Keratinocyte (primary cell): ENCODE data around the gene FAM78A. TPM values are rescaled to one million over a fixed set of nuclear protein-coding genes. Genes with fewer than 3 reads are reported as not detected.

Experiments
- DNase-seq: peaks from one replicate; pipeline ENCODE4 v3.0.0-alpha.2; 2011; ENCODE audit warnings: low read depth, missing footprints, low spot score
- FAIRE-seq: peaks from 2 replicates; lab custom pipeline; 2011; peaks lifted over from hg19 to GRCh38; lab: Jason Lieb, UNC
- H2AFZ ChIP-seq: 2 replicates; pipeline ENCODE4 v1.6.0; 2012; ENCODE audit warnings: low read length, control low read depth, inconsistent platforms; ENCODE audit not compliant: control insufficient read depth
- H3K27ac ChIP-seq: 2 replicates; pipeline ENCODE4 v1.5.1; 2011; ENCODE audit warnings: low read length; ENCODE audit not compliant: control insufficient read depth, insufficient read depth
- H3K27me3 ChIP-seq: 3 replicates; pipeline ENCODE4 v1.6.0; 2011; ENCODE audit warnings: low read length; ENCODE audit not compliant: control insufficient read depth, insufficient read depth; ENCODE audit errors: extremely low read depth
- H3K36me3 ChIP-seq, 2 experiments: 2 replicates in 1 of 2; 3 replicates in 1 of 2; pipeline ENCODE4 v1.5.1; 2011; ENCODE audit warnings: low read length in 2 of 2, mild to moderate bottlenecking in 1 of 2; ENCODE audit not compliant: control insufficient read depth in 2 of 2, insufficient read depth in 2 of 2; ENCODE audit errors: extremely low read depth in 1 of 2
- H3K4me1 ChIP-seq: 3 replicates; pipeline ENCODE4 v1.5.1; 2011; ENCODE audit warnings: low read length; ENCODE audit not compliant: control insufficient read depth, insufficient read depth; ENCODE audit errors: extremely low read depth
- H3K4me2 ChIP-seq: 3 replicates; pipeline ENCODE4 v1.6.0; 2011; ENCODE audit warnings: low read depth, low read length; ENCODE audit not compliant: control insufficient read depth, insufficient read depth; ENCODE audit errors: extremely low read depth
- H3K4me3 ChIP-seq, 3 experiments: fragments of 200-600 bp in 1 of 3; sonication (generic) in 1 of 3; 2 replicates in 2 of 3; 3 replicates in 1 of 3; pipeline ENCODE4 v1.5.1; 2011 to 2016; ENCODE audit warnings: low read length in 3 of 3, mild to moderate bottlenecking in 3 of 3, control low read depth in 2 of 3, inconsistent platforms in 1 of 3, low read depth in 1 of 3, mixed read lengths in 1 of 3, mixed run types in 1 of 3, moderate library complexity in 1 of 3; ENCODE audit not compliant: control insufficient read depth in 2 of 3, insufficient read depth in 2 of 3; ENCODE audit errors: extremely low read depth in 1 of 3
- H3K79me2 ChIP-seq: 2 replicates; pipeline ENCODE4 v1.6.0; 2012; ENCODE audit warnings: low read length; ENCODE audit not compliant: control insufficient read depth, insufficient read depth
- H3K9ac ChIP-seq: 3 replicates; pipeline ENCODE4 v1.6.0; 2011; ENCODE audit warnings: low read length; ENCODE audit not compliant: control insufficient read depth, insufficient read depth; ENCODE audit errors: extremely low read depth
- H3K9me1 ChIP-seq: 3 replicates; pipeline ENCODE4 v1.6.0; 2011; ENCODE audit warnings: low read length; ENCODE audit not compliant: control insufficient read depth, insufficient read depth; ENCODE audit errors: extremely low read depth
- H3K9me3 ChIP-seq: 2 replicates; pipeline ENCODE4 v1.5.1; 2012; ENCODE audit warnings: low read depth, low read length; ENCODE audit not compliant: control insufficient read depth
- H4K20me1 ChIP-seq: 3 replicates; pipeline ENCODE4 v1.6.0; 2011; ENCODE audit warnings: low read length; ENCODE audit not compliant: control insufficient read depth, insufficient read depth; ENCODE audit errors: extremely low read depth
- EZH2 ChIP-seq: IDR thresholded peaks from one replicate; pipeline ENCODE4 v1.6.1; 2012; ENCODE audit warnings: inconsistent platforms, mild to moderate bottlenecking, low read length, moderate library complexity
- dilution Hi-C: fragments of 300-500 bp; cut with MboI; formaldehyde crosslinking; loops from one replicate; pipeline ENCODE4 v1.7.0; 2020; ENCODE audit warnings: low sequenced_read_pairs; ENCODE audit not compliant: extremely low pct_ligation_motif_present
- polyA plus RNA-seq, 5 experiments: library from polyadenylated mRNA; depleted of rRNA in 3 of 5; stranded (reverse) in 3 of 5; stranded (forward) in 1 of 5; unstranded in 1 of 5; fragments of >200 nt; gene quantifications; 1 replicate in 1 of 5; 2 replicates in 3 of 5; 3 replicates in 1 of 5; pipeline versions ENCODE4 v1.2.1 to v1.2.3, GENCODE V29; 2011 to 2012; ENCODE audit warnings: missing spikeins in 2 of 5, low read depth in 1 of 5, low replicate concordance in 1 of 5
- TF ChIP-seq, protein P1 (sequence below), 3 experiments: IDR thresholded peaks in 1 of 3; conservative IDR thresholded peaks in 1 of 3; optimal IDR thresholded peaks in 1 of 3; 2 replicates in 2 of 3; 3 replicates in 1 of 3; pipeline versions ENCODE3 to v1.5.1; 2011; ENCODE audit warnings: low read length in 3 of 3, mild to moderate bottlenecking in 3 of 3, moderate library complexity in 2 of 3, control low read depth in 1 of 3, inconsistent platforms in 1 of 3; ENCODE audit not compliant: insufficient read depth in 2 of 3; ENCODE audit errors: extremely low read depth in 1 of 3

The FAM78A gene
- polyA plus RNA-seq, 1 donor (not counting 4 experiments of a cell fraction or from before 2014, with no cell fraction given), result 0.25 TPM

DNA sequence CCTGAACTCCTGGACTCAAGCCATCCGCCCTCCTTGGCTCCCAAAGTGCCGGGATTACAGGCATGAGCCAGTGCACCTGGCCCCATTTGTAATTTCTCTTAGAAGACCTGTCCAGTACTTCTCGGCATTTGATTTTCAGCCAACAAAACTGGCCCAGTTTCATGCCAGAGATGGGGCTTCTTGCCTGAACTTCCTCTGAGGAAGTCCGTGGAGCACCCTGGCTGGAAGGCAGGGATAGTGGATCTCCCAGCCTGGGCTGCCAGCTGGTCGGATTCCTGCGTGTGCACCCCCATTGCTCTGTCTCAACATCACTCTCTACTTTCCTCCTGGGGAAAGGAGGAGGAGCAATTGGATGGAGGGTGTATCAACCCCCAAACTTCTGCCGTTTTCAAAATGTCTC lies 39.0 kb downstream of the FAM78A start:
- no peak overlapping the region for H3K4me2 ChIP-seq
- FAIRE-seq (no peak), DNase-seq (no peak)
- no peaks in the 10 kb centered on the region for H4K20me1 ChIP-seq
- H3K36me3 ChIP-seq, result peaks cover 9 to 12% of the 10 kb centered on the region in 2 experiments
- no peak for TF ChIP-seq EZH2
- TF ChIP-seq, protein P1, sequence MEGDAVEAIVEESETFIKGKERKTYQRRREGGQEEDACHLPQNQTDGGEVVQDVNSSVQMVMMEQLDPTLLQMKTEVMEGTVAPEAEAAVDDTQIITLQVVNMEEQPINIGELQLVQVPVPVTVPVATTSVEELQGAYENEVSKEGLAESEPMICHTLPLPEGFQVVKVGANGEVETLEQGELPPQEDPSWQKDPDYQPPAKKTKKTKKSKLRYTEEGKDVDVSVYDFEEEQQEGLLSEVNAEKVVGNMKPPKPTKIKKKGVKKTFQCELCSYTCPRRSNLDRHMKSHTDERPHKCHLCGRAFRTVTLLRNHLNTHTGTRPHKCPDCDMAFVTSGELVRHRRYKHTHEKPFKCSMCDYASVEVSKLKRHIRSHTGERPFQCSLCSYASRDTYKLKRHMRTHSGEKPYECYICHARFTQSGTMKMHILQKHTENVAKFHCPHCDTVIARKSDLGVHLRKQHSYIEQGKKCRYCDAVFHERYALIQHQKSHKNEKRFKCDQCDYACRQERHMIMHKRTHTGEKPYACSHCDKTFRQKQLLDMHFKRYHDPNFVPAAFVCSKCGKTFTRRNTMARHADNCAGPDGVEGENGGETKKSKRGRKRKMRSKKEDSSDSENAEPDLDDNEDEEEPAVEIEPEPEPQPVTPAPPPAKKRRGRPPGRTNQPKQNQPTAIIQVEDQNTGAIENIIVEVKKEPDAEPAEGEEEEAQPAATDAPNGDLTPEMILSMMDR (optimal IDR thresholded peaks at IDR 0.05 in 1 of 3, IDR thresholded peaks at IDR 0.05 in 1 of 3, conservative IDR thresholded peaks at IDR 0.05 in 1 of 3; ENCODE audit: extremely low read depth in 1 of 3, insufficient read depth in 2 of 3, low read length in 3 of 3), result no peak
- H2AFZ ChIP-seq, result no peak overlapping the region
- H3K9me3 ChIP-seq, result no peaks in the 10 kb centered on the region
- no peak overlapping the region for H3K27ac ChIP-seq
- dilution Hi-C loops, result no loop called here
- no peaks in the 10 kb centered on the region for H3K27me3 ChIP-seq
- H3K9ac ChIP-seq, result no peak overlapping the region
- H3K9me1 ChIP-seq, result no peaks in the 10 kb centered on the region
- no peak overlapping the region for H3K4me3 ChIP-seq
- H3K4me1 ChIP-seq, result peaks cover 12% of the 10 kb centered on the region
- H3K79me2 ChIP-seq, result no peaks in the 10 kb centered on the region

DNA sequence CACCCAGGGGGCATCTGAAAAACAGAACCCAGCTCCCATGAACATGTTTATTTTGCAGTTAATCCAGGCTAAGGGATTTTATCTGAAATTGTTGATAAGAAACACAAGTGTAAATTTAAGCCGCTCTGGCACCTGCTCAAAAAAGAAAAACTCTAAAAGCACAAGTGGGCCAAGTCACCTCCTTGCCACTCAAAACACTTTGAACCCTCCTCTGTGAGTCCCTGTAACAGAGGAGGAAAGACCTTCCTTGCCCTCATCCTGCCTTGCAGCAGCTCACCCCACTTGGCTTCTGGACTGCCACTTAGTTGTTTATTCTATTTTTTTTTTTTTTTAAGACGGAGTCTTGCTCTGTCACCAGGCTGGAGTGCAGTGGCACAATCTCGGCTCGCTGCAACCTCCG lies 39.5 kb downstream of the FAM78A start:
- H3K79me2 ChIP-seq, result no peaks in the 10 kb centered on the region
- H3K4me2 ChIP-seq, result no peak overlapping the region
- H3K27me3 ChIP-seq, result no peaks in the 10 kb centered on the region
- no peaks in the 10 kb centered on the region for H4K20me1 ChIP-seq
- no peak overlapping the region for H3K9ac ChIP-seq
- H3K9me3 ChIP-seq, result no peaks in the 10 kb centered on the region
- no peak overlapping the region for H3K4me3 ChIP-seq
- no peaks in the 10 kb centered on the region for H3K9me1 ChIP-seq
- TF ChIP-seq, protein P1 (optimal IDR thresholded peaks at IDR 0.05 in 1 of 3, IDR thresholded peaks at IDR 0.05 in 1 of 3, conservative IDR thresholded peaks at IDR 0.05 in 1 of 3; ENCODE audit: extremely low read depth in 1 of 3, insufficient read depth in 2 of 3, low read length in 3 of 3), result no peak
- TF ChIP-seq EZH2, result no peak
- dilution Hi-C loops, result no loop called here
- no peak for FAIRE-seq
- peaks cover 12% of the 10 kb centered on the region for H3K4me1 ChIP-seq
- no peak for DNase-seq
- H3K27ac ChIP-seq, result no peak overlapping the region
- no peak overlapping the region for H2AFZ ChIP-seq
- peaks cover 12 to 17% of the 10 kb centered on the region in 2 experiments for H3K36me3 ChIP-seq
